Vagina (tissue), 2 donors: ENCODE data around the gene ACRV1. TPM values are rescaled to one million over a fixed set of nuclear protein-coding genes. Genes with fewer than 3 reads are reported as not detected.

Experiments used
- DNase-seq, 2 donors: peaks; one replicate each; pipeline ENCODE4 v3.0.0-alpha.2; 2017; ENCODE audit errors: extremely low spot score in 2 of 2
- H3K27ac ChIP-seq: fragments of 200-600 bp; sonication (generic); one replicate; pipeline ENCODE4 v1.5.1; 2019
- H3K27me3 ChIP-seq: fragments of 200-600 bp; sonication (generic); one replicate; pipeline ENCODE4 v1.5.1; 2019
- H3K36me3 ChIP-seq, 2 donors: fragments of 200-600 bp; sonication (generic); one replicate each; pipeline ENCODE4 v1.5.1; 2017 to 2019
- H3K4me1 ChIP-seq: fragments of 200-600 bp; sonication (generic); one replicate; pipeline ENCODE4 v1.5.1; 2019
- H3K4me3 ChIP-seq, 2 donors: fragments of 200-600 bp; sonication (generic); 1 replicate in 1 of 2; 2 replicates in 1 of 2; pipeline ENCODE4 v1.5.1; 2016 to 2019
- H3K9me3 ChIP-seq: fragments of 200-600 bp; sonication (generic); one replicate; pipeline ENCODE4 v1.5.1; 2019
- CTCF ChIP-seq, 3 experiments: fragments of 450-650 bp in 2 of 3; fragments of 200-600 bp in 1 of 3; sonication (generic) in 1 of 3; IDR thresholded peaks; one replicate each; pipeline ENCODE4 v1.5.1; 2017 to 2019; ENCODE audit warnings: antibody characterized with exemption in 3 of 3, mild to moderate bottlenecking in 2 of 3, moderate library complexity in 2 of 3
- POLR2A ChIP-seq, 2 donors: fragments of 450-650 bp; IDR thresholded peaks; one replicate each; pipeline ENCODE4 v1.6.1; 2017; ENCODE audit warnings: antibody characterized with exemption in 2 of 2, mild to moderate bottlenecking in 2 of 2, moderate library complexity in 2 of 2
- POLR2AphosphoS5 ChIP-seq, 2 donors: sonication (generic); formaldehyde crosslinking; IDR thresholded peaks; one replicate each; pipeline ENCODE4 v1.9.0; 2017; ENCODE audit warnings: antibody characterized with exemption in 2 of 2, mild to moderate bottlenecking in 2 of 2, low read depth in 1 of 2; ENCODE audit not compliant: insufficient read depth in 1 of 2
- intact Hi-C: fragments of 100-400 bp; cut with DNase I; formaldehyde crosslinking; loops from one replicate; pipeline ENCODE4 v1.15.1; 2023
- total RNA-seq: library from RNA; depleted of rRNA; stranded (reverse); fragments of >200 nt; gene quantifications from one replicate; pipeline ENCODE4 v1.2.3, GENCODE V29; 2016

Gene ACRV1
- total RNA-seq, 1 donor from 2014 or later: not detected

DNA sequence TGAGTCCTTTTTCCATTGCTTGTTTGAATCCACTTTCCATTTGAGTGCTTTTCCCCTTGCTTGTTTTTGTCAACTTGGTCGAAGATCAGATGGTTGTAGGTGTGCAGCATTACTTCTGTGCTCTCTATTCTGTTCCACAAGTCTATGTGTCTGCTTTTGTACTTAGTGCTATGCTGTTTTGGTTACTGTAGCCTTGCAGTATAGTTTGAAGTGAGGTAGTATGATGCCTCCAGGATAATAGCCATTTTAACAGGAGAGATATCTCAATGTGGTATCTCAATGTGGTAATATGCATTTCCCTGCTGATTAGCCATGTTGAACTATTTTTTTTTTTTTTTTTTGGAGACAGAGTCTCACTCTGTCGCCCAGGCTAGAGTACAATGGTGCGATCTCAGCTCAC, 16.7 kb downstream of the ACRV1 start:
- Histone ChIP-seq H3K4me3 (no peak overlapping the region), H3K27ac (no peak overlapping the region), H3K36me3 (no peaks in the 10 kb centered on the region), H3K4me1 (no peaks in the 10 kb centered on the region), H3K9me3 (no peaks in the 10 kb centered on the region), H3K27me3 (no peaks in the 10 kb centered on the region)
- intact Hi-C loops: no loop called here
- no peak for DNase-seq
- TF ChIP-seq CTCF (IDR thresholded peaks at IDR 0.05) (no peak), POLR2A (IDR thresholded peaks at IDR 0.05) (no peak), POLR2AphosphoS5 (IDR thresholded peaks at IDR 0.05; ENCODE audit: insufficient read depth in 1 of 2, low read depth in 1 of 2) (no peak)

- intact Hi-C loops: no loop called here
- no peaks in the 10 kb centered on the region for H3K4me1 ChIP-seq
- no peak for DNase-seq
- TF ChIP-seq POLR2A (IDR thresholded peaks at IDR 0.05) (no peak), CTCF (IDR thresholded peaks at IDR 0.05) (no peak), POLR2AphosphoS5 (IDR thresholded peaks at IDR 0.05; ENCODE audit: insufficient read depth in 1 of 2, low read depth in 1 of 2) (no peak)
- no peaks in the 10 kb centered on the region for H3K27me3 ChIP-seq
- H3K4me3 ChIP-seq: no peak overlapping the region
- no peaks in the 10 kb centered on the region for H3K9me3 ChIP-seq
- no peak overlapping the region for H3K27ac ChIP-seq
- no peaks in the 10 kb centered on the region for H3K36me3 ChIP-seq
These were observed 18.0 kb downstream of the ACRV1 start for GRCh38 chr11:125662689-125663088.

DNA sequence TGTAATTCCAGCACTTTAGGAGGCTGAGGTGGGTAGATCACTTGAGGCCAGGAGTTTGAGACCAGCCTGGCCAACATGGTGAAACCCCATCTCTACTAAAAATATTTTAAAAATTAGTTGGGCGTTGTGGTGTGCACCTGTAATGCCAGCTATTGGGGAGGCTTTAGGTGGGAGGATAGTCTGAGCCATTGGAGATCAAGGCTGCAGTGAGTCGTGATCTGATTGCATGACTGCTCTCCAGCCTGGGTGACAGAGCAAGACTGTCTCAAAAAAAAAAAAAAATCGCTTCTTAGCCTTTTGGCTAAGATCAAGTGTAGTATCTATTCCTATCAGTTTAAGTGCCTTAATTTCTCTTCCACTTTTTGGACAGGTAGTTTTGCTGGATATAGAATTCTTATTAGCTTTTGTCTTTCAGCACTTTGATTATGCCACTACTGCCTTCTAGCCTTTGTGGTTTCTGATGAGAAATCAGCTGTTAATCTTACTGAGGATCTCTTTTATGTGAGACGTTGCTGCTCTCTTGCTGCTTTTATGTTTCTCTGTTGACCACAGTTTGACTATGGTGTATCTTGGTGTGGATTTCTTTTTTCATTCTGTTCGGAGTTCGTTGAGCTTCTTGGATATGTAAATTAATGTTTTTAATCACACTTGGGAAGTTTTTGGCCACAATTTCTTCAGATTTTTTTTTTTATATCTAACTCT, 31.0 kb downstream of the ACRV1 start:
- no peak for DNase-seq
- H3K4me3 ChIP-seq: no peak overlapping the region
- no peaks in the 10 kb centered on the region for H3K9me3 ChIP-seq
- intact Hi-C loops: no loop called here
- H3K27ac ChIP-seq: no peak overlapping the region
- no peaks in the 10 kb centered on the region for H3K4me1 ChIP-seq
- H3K36me3 ChIP-seq: no peaks in the 10 kb centered on the region
- no peaks in the 10 kb centered on the region for H3K27me3 ChIP-seq
- no peak for TF ChIP-seq POLR2A (IDR thresholded peaks at IDR 0.05)
- TF ChIP-seq POLR2AphosphoS5 (IDR thresholded peaks at IDR 0.05; ENCODE audit: insufficient read depth in 1 of 2, low read depth in 1 of 2): no peak
- TF ChIP-seq CTCF (IDR thresholded peaks at IDR 0.05): no peak

DNA sequence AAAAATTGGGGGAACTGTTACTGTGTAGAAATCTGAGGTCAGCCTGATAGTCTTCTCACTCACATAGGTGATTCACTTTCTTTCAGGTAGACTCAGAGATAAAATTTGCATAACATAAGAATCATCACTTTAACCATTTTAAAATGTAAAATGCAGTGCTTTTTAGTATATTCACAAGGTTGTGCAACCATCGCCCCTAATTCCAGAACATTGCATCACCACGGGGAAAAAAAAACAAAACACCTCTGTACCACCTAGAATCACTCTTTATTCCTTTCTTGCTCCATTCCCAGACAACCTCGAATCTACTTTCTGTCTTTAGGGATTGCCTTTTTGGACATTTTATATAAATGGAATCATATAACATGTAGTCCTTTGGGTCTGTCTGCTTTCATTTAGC, 34.8 kb downstream of the ACRV1 start:
- TF ChIP-seq CTCF (IDR thresholded peaks at IDR 0.05): no peak
- no peak for TF ChIP-seq POLR2AphosphoS5 (IDR thresholded peaks at IDR 0.05; ENCODE audit: insufficient read depth in 1 of 2, low read depth in 1 of 2)
- TF ChIP-seq POLR2A (IDR thresholded peaks at IDR 0.05): no peak
- Histone ChIP-seq H3K9me3 (no peaks in the 10 kb centered on the region), H3K27ac (no peak overlapping the region), H3K4me1 (no peaks in the 10 kb centered on the region), H3K4me3 (no peak overlapping the region), H3K36me3 (no peaks in the 10 kb centered on the region), H3K27me3 (no peaks in the 10 kb centered on the region)
- intact Hi-C loops: no loop called here
- no peak for DNase-seq

DNA sequence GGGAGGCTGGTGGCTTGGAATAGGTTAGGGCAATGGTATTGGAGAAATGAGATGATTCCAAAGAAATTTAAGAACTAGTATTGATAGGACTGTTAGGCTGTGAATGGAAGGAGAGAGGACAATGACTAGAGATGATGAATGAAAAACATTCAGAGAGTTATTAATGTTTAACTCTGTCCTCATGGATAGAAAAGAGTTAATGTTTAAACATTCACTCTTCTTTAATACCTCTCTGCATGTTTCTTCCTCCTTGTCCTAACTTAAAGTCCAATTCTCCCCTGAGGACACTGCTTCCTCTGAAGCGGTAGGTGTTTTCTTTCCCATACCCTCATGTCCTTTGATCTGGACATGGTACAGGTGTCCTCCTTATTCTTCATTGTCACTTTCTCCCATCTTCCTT, 42.3 kb downstream of the ACRV1 start:
- no peak overlapping the region for H3K27ac ChIP-seq
- no peaks in the 10 kb centered on the region for H3K9me3 ChIP-seq
- DNase-seq: no peak
- no peak overlapping the region for H3K4me3 ChIP-seq
- H3K4me1 ChIP-seq: no peaks in the 10 kb centered on the region
- H3K36me3 ChIP-seq: no peaks in the 10 kb centered on the region
- H3K27me3 ChIP-seq: no peaks in the 10 kb centered on the region
- TF ChIP-seq CTCF (IDR thresholded peaks at IDR 0.05): no peak
- no peak for TF ChIP-seq POLR2AphosphoS5 (IDR thresholded peaks at IDR 0.05; ENCODE audit: insufficient read depth in 1 of 2, low read depth in 1 of 2)
- TF ChIP-seq POLR2A (IDR thresholded peaks at IDR 0.05): no peak
- intact Hi-C loops: no loop called here
